KOPT-K1 (cell line): ENCODE measurements around the gene E2F8.

Experiments used
- H3K27ac ChIP-seq: fragments of 200-600 bp; sonication (generic); 2 replicates; pipeline ENCODE4 v1.5.1; 2016; ENCODE audit warnings: antibody characterized with exemption, mild to moderate bottlenecking, low read depth, low read length; ENCODE audit not compliant: poor library complexity, severe bottlenecking
- H3K36me3 ChIP-seq: fragments of 200-600 bp; sonication (generic); 2 replicates; pipeline ENCODE4 v1.5.1; 2017; ENCODE audit warnings: antibody characterized with exemption, mild to moderate bottlenecking, low read length, moderate library complexity; ENCODE audit not compliant: insufficient read depth
- H3K9me3 ChIP-seq: fragments of 200-600 bp; sonication (generic); 2 replicates; pipeline ENCODE4 v1.5.1; 2017; ENCODE audit warnings: antibody characterized with exemption, low read length, mild to moderate bottlenecking; ENCODE audit not compliant: insufficient read depth, poor library complexity, severe bottlenecking

Gene E2F8

GRCh38 chr11:19242179-19242932 is 1.6 kb upstream of the E2F8 start:
- peaks cover 21% of the 10 kb centered on the region for H3K36me3 ChIP-seq
- no peaks in the 10 kb centered on the region for H3K9me3 ChIP-seq
- peak overlapping the region; percentile 97 for H3K27ac ChIP-seq

DNA sequence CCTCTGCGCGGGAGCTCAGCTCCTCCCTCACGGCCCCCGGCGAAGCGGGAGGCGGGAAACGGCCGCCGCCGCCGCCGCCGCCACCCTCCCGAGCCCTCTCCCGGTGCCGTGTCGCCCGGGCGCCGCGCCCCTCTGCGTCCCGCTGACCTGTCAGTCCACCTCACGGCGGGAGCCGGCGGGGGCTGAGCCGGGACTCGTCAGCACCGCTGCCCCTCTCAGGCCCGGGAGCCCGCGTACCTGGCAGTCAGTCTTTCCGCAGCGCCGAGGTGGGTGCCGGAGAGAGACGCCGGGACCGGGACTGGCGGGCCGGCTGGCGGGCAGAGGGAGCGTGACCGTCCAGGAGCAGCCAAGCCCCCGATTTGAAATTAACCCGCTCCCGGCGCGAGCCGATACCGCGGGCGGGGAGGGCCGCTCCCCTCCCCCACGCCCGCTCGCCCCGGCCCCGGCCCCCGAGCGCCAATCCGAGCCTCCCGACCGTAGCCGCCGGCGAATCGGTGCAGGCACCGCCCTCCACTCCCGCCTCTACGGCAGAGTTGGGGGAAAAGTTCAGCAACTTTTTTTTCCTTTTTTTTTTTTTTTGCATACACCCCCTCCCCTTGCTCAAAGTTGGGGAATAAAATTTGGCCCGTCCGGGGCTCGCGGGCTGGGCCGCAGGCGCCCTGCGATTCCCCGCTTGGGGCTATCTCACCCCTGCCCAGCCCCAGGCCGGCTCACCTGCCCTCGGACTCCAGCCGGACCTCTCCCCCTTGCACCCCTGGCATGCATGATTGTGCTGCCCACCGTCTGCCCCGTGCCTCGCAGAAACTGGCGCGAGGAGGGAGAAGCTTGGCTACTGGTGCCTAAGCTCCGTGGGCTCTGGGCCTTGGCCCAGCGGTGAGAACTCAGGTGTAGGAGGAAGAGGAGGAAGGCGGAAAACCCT is 774 bp upstream of the E2F8 start:
- peaks cover 29% of the 10 kb centered on the region for H3K36me3 ChIP-seq
- H3K27ac ChIP-seq, result peak overlapping the region; percentile 97
- H3K9me3 ChIP-seq, result no peaks in the 10 kb centered on the region

DNA sequence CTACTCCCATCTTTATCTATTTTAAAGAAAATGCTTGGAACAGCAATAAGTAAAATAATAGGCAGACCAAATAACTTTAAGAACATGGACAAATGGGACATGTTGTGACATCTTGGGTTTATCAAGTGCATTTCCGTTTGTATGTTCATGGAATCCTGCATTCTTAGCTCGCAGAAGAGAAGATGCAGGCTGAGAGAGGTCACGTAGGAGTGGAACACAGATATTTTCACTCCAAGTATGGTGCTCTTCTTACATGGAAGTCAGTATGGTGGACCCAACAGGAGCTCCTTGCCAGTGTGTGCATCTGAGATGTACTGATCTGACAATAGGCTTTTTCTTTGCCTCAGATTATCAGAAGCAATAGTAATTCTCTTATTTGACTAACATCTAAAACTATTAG is 1.7 kb downstream of the E2F8 start:
- Histone ChIP-seq H3K36me3 (peaks cover 54% of the 10 kb centered on the region), H3K9me3 (no peaks in the 10 kb centered on the region), H3K27ac (no peak overlapping the region)

DNA sequence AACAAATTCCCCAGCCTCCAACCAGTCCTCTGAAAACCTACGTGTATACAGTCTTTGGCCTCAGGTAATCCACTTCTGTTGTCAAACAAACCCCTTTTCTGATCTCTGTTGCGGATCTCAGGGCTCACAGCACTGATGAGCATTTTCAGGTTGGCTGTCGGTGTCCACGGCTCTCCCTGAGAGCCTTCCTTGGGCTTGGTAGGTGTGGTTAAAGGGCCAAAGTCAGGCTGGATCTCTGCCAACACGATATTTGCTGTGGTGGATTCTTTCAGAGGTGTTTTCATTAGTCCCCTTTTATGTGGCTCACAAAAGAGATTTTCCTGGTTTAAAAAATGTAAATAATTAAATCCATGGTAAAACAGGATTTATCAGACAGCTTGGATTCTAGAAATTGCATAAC is 2.9 kb downstream of the E2F8 start:
- Histone ChIP-seq H3K36me3 (peaks cover 66% of the 10 kb centered on the region), H3K27ac (no peak overlapping the region), H3K9me3 (no peaks in the 10 kb centered on the region)

GRCh38 chr11:19237381-19237780 is 3.4 kb downstream of the E2F8 start:
- H3K36me3 ChIP-seq, result peaks cover 70% of the 10 kb centered on the region
- no peak overlapping the region for H3K27ac ChIP-seq

GRCh38 chr11:19234231-19234817 is 6.4 kb downstream of the E2F8 start:
- Histone ChIP-seq H3K36me3 (peaks cover 100% of the 10 kb centered on the region), H3K9me3 (no peaks in the 10 kb centered on the region), H3K27ac (no peak overlapping the region)

More at GRCh38 chr11:19237381-19237780, 3.4 kb downstream of the E2F8 start:
- H3K9me3 ChIP-seq, result no peaks in the 10 kb centered on the region

DNA sequence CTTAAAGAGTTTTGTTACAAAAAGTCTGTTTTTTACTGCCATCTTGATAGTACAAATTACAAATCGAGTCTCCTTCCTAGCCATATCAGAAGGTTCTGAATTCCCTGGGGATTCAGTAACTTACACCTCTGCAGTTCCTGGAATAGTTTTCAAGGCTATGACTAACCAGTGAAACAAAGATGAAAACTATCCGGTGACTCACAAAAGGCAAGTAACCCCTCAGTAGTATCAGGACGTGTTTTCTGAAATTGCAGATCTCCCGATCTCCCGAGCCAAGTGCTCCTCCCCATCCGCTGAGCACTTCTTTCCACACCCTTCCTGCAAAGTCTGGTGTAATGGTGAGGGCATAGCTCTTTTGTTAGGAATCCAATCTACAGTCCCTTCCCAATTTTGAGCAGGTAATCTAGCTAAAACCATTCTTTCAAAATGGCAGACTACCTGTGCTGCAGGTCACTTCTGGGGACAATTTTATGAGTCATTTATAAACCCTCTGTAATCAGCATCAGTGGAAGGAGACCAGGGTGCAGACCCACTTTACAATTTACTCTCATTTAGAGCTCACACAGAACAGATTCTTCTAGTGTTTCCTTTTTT is 7.7 kb downstream of the E2F8 start:
- H3K27ac ChIP-seq, result no peak overlapping the region
- no peaks in the 10 kb centered on the region for H3K9me3 ChIP-seq
- peaks cover 100% of the 10 kb centered on the region for H3K36me3 ChIP-seq

GRCh38 chr11:19229671-19230070 is 11.1 kb downstream of the E2F8 start:
- Histone ChIP-seq H3K27ac (no peak overlapping the region), H3K9me3 (no peaks in the 10 kb centered on the region), H3K36me3 (peaks cover 100% of the 10 kb centered on the region)

GRCh38 chr11:19228968-19229367 is 11.8 kb downstream of the E2F8 start:
- Histone ChIP-seq H3K36me3 (peaks cover 100% of the 10 kb centered on the region), H3K27ac (no peak overlapping the region), H3K9me3 (no peaks in the 10 kb centered on the region)

GRCh38 chr11:19226378-19227195 is 14.2 kb downstream of the E2F8 start:
- no peaks in the 10 kb centered on the region for H3K9me3 ChIP-seq
- H3K36me3 ChIP-seq, result peaks cover 96% of the 10 kb centered on the region
- no peak overlapping the region for H3K27ac ChIP-seq

DNA sequence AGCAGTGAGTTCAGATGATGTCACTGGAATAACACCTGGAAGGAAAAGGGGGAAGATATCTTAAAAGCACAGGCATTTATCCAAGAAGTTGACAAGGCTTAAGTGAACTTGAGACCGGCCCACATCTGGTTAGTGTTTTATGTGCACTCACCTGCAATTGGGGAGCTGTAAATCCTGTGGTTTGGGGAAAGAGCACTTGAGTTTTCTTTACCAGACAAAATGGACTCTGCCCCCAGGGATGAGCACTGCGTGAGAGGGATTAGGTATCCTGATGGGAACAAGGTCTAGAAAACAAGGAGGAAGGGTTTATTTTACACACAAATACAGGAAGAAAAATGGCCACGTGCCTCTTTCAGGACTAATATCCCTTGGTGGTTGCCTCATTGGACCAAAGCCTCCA is 15.2 kb downstream of the E2F8 start:
- H3K27ac ChIP-seq, result no peak overlapping the region
- peaks cover 86% of the 10 kb centered on the region for H3K36me3 ChIP-seq
- no peaks in the 10 kb centered on the region for H3K9me3 ChIP-seq

- H3K36me3 ChIP-seq, result peaks cover 81% of the 10 kb centered on the region
- H3K27ac ChIP-seq, result no peak overlapping the region
- no peaks in the 10 kb centered on the region for H3K9me3 ChIP-seq
Measured at GRCh38 chr11:19225123-19225522, 15.6 kb downstream of the E2F8 start.

DNA sequence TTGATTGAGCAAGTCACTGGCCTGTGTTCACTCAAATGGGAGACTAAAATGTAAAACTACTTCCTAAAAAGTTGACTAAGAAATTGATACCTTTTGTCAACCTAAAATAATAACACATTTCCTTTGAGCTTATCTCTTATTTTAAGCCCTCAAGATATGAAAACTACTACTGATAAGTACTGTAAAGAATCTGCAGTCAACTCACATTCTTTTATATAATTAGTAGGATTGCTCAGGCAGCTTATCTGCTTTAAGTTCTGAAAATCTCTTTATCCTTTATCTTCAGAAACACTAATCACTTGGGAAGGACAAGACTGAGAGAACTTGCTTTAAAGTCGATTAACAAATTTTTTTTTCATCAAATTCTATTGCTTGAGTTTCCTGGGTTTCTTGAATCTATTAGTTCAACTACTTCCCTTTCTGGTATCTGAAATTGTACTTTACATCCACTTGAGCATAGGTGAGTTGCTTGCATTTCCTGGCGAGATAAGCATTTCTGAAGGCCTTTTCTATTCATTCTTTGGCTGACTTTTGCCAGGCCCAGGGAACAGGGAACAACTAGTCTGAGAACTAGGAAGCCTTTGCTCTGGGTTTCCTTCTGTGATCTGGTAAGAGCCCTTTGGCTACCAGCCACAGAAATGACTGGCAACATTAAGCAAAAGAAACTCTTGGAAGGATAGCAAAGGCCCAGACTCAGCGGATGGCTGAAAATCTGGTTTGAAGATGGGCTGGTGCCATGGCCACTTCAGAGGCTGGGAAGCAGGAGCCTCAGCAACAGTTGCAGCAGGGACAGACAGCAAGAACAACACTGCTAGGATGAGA is 19.6 kb downstream of the E2F8 start:
- peaks cover 41% of the 10 kb centered on the region for H3K36me3 ChIP-seq
- no peaks in the 10 kb centered on the region for H3K9me3 ChIP-seq
- H3K27ac ChIP-seq, result no peak overlapping the region
